ENCODE measurements around the gene IGFL1. TPM values are rescaled to one million over a fixed set of nuclear protein-coding genes. Genes with fewer than 3 reads are reported as not detected.
"Not testable (repeated sequence)": the region's sequence is repeated elsewhere in the genome, so short reads cannot be mapped to it uniquely, and the experiment has no call there.

The IGFL1 gene
- total RNA-seq, 1 donor: not detected

DNA sequence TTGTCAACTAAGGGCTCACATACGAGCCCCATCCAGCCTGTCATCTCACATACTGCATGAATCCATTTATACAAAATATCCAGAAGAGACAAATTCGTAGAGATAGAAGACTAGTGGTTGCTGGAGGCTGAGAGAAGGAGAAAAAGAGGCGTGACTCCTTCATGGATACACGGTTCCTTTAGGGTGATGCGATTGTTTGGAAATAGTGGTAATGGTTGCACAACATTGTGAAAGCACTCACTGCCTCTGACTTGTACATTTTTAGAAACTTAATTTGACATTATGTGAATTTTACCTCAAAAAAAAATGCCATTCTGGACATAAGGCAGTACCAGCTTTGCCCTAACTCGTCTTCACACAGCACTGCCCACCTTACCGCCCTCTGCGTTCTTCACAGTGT lies 27.3 kb downstream of the IGFL1 start:
- H3K4me3 ChIP-seq (ENCODE audit: low read depth, low read length): no peak overlapping the region
- peak; percentile 30 for DNase-seq (ENCODE audit: low read depth)
- TF ChIP-seq, protein P1, sequence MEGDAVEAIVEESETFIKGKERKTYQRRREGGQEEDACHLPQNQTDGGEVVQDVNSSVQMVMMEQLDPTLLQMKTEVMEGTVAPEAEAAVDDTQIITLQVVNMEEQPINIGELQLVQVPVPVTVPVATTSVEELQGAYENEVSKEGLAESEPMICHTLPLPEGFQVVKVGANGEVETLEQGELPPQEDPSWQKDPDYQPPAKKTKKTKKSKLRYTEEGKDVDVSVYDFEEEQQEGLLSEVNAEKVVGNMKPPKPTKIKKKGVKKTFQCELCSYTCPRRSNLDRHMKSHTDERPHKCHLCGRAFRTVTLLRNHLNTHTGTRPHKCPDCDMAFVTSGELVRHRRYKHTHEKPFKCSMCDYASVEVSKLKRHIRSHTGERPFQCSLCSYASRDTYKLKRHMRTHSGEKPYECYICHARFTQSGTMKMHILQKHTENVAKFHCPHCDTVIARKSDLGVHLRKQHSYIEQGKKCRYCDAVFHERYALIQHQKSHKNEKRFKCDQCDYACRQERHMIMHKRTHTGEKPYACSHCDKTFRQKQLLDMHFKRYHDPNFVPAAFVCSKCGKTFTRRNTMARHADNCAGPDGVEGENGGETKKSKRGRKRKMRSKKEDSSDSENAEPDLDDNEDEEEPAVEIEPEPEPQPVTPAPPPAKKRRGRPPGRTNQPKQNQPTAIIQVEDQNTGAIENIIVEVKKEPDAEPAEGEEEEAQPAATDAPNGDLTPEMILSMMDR (IDR thresholded peaks at IDR 0.05; ENCODE audit: insufficient read depth, low read length): no peak

DNA sequence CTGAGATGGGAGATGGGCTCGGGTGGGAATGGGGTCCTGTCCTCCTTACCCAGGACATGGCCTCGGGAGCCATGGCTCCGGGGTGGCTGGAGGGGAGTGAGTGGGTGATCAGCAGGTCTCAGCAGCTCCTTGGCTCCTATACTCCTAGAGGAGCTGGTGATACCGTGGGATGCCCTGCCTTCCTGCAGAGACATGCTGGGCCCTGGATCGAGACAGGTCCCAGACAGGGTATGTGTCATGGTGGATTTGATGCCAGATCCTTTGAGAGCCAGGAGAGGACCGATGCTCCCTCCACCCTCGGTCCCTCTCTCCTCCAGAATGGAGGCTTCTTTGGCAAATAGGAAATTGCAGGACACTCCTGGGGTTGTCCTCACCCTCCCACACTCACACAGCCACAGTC lies 32.0 kb downstream of the IGFL1 start:
- not testable (repeated sequence) for H3K4me3 ChIP-seq (ENCODE audit: low read depth, low read length); DNase-seq (ENCODE audit: low read depth)

DNA sequence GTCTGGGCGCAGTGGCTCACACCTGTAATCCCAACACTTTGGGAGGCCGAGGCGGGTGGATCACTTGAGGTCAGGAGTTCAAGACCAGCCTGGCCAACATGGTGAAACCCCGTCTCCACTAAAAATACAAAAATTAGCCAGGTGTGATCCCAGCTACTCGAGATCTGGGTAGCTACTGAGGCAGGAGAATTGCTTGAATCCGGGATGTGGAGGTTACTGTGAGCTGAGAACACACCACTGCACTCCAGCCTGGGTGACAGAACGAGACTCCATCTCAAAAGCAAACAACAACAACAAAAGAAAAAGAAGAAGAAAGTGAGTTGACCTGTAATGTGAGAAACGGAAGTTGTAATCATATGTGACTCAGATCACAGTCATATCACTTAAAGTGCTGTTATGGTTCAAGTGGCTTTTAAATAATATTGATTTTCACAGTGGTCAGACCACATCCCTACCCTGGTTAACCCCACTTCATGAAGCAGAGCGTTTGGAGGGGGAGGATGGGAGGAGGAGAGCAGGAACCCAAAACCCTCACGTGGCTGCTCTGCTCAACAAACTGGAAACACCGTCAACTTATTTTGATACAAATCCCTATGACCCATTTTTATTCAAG lies 33.2 kb downstream of the IGFL1 start:
- DNase-seq (ENCODE audit: low read depth): peak; percentile 26
- not testable (repeated sequence) for H3K4me3 ChIP-seq (ENCODE audit: low read depth, low read length)

DNA sequence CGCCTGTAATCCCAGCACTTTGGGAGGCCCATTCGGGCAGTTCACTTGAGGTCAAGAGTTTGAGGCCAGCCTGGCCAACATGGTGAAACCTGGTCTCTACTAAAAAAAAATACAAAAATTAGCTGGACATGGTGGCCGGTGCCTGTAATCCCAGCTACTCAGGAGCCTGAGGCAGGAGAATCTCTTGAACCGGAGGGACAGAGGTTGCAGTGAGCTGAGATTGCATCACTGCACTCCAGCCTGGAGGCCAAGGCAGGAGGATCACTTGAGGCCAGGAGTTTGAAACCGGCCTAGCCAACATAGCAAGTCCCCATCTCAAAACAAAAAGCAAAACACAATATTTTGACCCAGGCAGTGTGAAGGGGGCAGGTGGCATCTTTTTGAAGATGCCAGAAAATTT lies 35.3 kb downstream of the IGFL1 start:
- DNase-seq (ENCODE audit: low read depth); H3K4me3 ChIP-seq (ENCODE audit: low read depth, low read length): not testable (repeated sequence)

DNA sequence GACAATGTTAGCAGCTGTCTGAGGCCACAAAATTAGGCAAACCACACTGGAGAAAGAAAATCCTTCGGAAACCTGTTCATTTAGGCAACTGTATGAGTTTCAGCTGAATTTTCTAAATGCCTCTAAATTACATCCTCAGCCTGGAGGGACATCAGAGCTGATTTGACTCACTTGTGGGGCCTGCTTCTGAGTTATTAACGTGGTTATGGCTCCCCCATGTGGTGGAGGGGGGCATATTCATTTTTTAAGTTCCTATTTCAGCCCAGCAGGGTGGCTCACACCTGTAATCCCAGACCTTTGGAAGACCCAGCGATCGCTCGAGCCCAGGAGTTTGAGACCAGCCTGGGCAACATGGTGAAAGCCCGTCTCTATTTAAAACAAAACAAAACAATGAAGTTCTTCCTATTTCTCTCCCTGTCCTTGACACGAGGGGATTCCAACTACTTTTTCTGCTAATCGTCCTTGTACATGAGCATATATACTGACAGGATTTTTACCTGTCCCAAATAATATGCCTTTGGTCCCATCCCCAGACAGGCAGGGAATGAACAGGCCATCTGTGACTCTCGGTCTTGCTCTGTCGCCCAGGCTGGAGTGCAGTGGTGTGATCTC lies 35.8 kb downstream of the IGFL1 start:
- TF ChIP-seq, protein P1 (IDR thresholded peaks at IDR 0.05; ENCODE audit: insufficient read depth, low read length): peak; percentile 84
- DNase-seq (ENCODE audit: low read depth): peak; percentile 87
- no peak overlapping the region for H3K4me3 ChIP-seq (ENCODE audit: low read depth, low read length)

DNA sequence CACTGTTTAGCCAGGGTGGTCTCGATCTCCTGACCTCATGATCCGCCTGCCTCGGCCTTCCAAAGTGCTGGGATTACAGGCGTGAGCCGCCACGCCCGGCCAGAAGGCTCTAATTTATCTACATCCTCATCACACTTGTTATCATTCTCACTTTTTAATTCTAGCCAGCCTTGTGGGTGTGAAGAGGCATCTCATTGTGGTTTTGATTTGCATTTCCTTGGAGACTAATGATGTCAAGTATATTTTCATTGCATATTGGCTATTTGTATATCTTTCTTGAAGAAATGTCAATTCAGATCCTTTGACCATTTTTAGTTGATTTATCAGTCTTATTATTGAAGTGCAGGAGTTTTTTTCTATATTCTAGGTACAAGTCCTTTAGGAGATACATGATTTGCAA lies 39.6 kb downstream of the IGFL1 start:
- H3K4me3 ChIP-seq (ENCODE audit: low read depth, low read length): no peak overlapping the region
- TF ChIP-seq, protein P1 (IDR thresholded peaks at IDR 0.05; ENCODE audit: insufficient read depth, low read length): no peak
- no peak for DNase-seq (ENCODE audit: low read depth)

DNA sequence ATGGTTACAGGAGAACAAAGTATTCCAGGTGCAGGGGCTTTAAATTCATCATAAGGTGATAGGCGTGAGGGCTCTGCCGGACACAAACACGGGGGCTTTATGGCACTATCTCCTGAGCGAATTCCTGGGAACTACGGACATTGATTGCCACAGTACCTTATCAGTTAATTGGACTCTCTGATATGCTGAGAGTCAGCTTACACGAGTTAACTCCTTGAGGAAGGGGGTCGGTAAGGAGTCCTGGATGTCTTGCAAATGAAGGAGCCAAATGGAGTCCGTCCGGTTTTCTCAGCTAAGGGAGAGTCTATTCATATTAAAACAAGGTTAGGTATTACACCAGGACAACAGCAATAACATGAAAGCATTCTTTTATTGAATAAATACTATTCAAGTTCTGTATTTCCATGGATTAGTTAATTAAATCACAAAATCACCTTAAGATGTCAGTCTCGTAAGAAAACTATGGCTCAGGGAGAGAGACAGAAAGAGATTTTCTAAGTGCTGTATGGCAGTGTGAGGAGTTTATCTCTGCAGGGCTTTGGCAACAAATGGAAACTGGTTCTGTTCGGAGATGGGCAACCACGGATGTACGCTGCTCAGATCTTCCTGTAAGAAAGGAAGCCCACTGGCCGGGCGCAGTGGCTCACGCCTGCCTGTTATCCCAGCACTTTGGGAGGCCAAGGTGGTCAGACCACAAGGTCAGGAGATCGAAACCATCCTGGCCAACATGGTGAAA lies 41.1 kb downstream of the IGFL1 start:
- DNase-seq (ENCODE audit: low read depth): no peak
- TF ChIP-seq, protein P1 (IDR thresholded peaks at IDR 0.05; ENCODE audit: insufficient read depth, low read length): no peak
- no peak overlapping the region for H3K4me3 ChIP-seq (ENCODE audit: low read depth, low read length)

DNA sequence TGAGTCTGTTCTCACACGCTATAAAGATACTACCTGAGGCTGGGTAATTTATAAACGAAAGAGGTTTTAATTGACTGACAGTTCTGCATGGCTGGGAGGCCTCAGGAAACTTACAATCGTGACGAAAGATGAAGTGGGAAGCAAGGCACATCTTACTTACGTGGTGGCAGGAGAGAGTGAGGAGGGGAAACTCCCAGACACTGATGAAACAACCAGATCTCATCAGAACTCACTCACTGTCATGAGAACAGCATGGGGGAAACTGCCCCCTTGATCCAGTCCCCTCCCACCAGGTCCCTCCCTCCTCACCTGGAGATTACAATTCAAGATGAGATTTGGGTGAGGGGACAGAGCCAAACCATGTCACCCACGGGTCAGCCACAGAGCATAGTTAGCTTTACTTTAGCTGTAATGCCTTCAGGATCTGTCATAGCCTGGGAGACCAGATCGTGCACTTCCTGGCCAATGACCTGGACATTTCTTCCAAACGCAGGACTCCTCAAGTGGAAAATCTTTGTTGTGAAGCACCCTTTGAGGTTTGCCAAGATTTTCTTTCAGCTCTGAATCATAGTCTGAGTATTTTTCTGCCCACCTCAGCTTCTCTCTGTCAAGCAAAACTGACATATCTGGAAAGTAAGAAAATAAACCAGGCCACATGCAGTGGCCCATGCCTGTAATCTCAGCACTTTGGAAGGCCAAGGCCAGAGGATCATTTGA lies 42.1 kb downstream of the IGFL1 start:
- DNase-seq (ENCODE audit: low read depth): peak; percentile 88
- TF ChIP-seq, protein P1 (IDR thresholded peaks at IDR 0.05; ENCODE audit: insufficient read depth, low read length): no peak
- no peak overlapping the region for H3K4me3 ChIP-seq (ENCODE audit: low read depth, low read length)

DNA sequence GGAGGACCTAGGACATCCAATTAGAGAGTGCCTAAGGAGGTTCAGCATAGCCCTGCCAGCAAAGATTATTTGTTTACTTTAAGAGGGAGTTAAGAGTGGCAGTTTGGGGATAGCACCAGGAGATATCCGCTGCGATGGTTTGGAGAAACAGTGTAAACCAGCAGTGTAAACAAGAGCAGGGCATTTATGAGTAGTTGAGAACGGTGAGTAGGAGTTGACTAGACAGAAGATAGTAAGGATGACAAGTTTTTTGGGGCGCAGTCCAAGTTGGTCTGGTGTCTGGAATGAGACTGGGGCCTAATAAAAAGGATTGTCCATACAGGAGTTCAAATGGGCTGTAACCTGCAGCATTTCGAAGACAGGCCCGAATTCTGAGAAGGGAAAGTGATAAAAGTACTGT lies 44.4 kb downstream of the IGFL1 start:
- not testable (repeated sequence) for H3K4me3 ChIP-seq (ENCODE audit: low read depth, low read length); DNase-seq (ENCODE audit: low read depth)

Data from fibroblast of the aortic adventitia (primary cell).